ENCODE measurements around the gene BTNL3. TPM values are rescaled to one million over a fixed set of nuclear protein-coding genes. Genes with fewer than 3 reads are reported as not detected.

Gene BTNL3
- total RNA-seq, 1 experiment from 2014 or later = not detected

GRCh38 chr5:181054871-181055459 lies 66.3 kb downstream of the BTNL3 start:
- peaks cover 13% of the 10 kb centered on the region for H3K27me3 Mint-ChIP-seq (ENCODE audit: unreplicated experiment)
- peaks cover 15% of the 10 kb centered on the region for H3K36me3 Mint-ChIP-seq (ENCODE audit: insufficient read depth, unreplicated experiment)
- intact Hi-C loops (cut with micrococcal nuclease; ENCODE audit: unreplicated experiment) = no loop called here
- no peak overlapping the region for H3K4me3 Mint-ChIP-seq (ENCODE audit: low read depth, unreplicated experiment)
- DNase-seq = no peak
- H3K9me3 Mint-ChIP-seq (ENCODE audit: low read depth, unreplicated experiment) = no peaks in the 10 kb centered on the region
- CTCF ChIA-PET = interaction anchor here (0.8 to 1.2 kb wide), 3 partner anchors 88 to 443 kb away, joined by 3 read pairs; no protein-coding TSS in a partner anchor
- no peak overlapping the region for H3K27ac Mint-ChIP-seq (ENCODE audit: unreplicated experiment)
- TF ChIP-seq CTCF (IDR thresholded peaks at IDR 0.05; ENCODE audit: unreplicated experiment) = no peak
- BruUV-seq (replicated peaks) = no TSS peak
- H3K4me1 Mint-ChIP-seq (ENCODE audit: low read depth, unreplicated experiment) = peaks cover 21% of the 10 kb centered on the region

Small RNAs within 50 kb of the gene (microRNA-seq; reads per million reads assigned to microRNA genes)
- not detected for gene MIR8089

Other genes with a start within 250 kb of the BTNL3 start
- not detected in 2 replicates for gene OR2Y1, start 248.8 kb upstream of the BTNL3 start, total RNA-seq (2022)
- 77.5 and 86.4 TPM in 2 replicates for gene MGAT1, start 186.0 kb upstream of the BTNL3 start, total RNA-seq (2022)
- gene ZFP62, start 127.6 kb upstream of the BTNL3 start, total RNA-seq (2022) = 43.5 and 46.4 TPM in 2 replicates
- not detected in 2 replicates for gene BTNL8, start 89.7 kb upstream of the BTNL3 start, total RNA-seq (2022)
- 5.0 and 5.8 TPM in 2 replicates for gene BTNL9, start 51.4 kb downstream of the BTNL3 start, total RNA-seq (2022)
- gene OR2V1, start 142.3 kb downstream of the BTNL3 start, total RNA-seq (2022) = not detected in 2 replicates
- gene OR2V2, start 158.7 kb downstream of the BTNL3 start, total RNA-seq (2022) = not detected in 2 replicates
- 1.8 and 2.4 TPM in 2 replicates for gene TRIM7, start 216.3 kb downstream of the BTNL3 start, total RNA-seq (2022)
- gene TRIM41, start 234.4 kb downstream of the BTNL3 start, total RNA-seq (2022) = 33.5 and 34.2 TPM in 2 replicates